Forelimb muscle (tissue), 1 donor: ENCODE measurements around the gene SCAMP3. TPM values are rescaled to one million over a fixed set of nuclear protein-coding genes. Genes with fewer than 3 reads are reported as not detected.

Experiments
- DNase-seq: peaks from one replicate; pipeline ENCODE4 v3.0.0-alpha.2; 2013; ENCODE audit warnings: low read depth
- polyA plus RNA-seq: library from polyadenylated mRNA; unstranded; fragments of 120-200 nt; gene quantifications from one replicate; pipeline ENCODE4 v1.2.1, GENCODE V29; 2013; ENCODE audit not compliant: insufficient read length

Gene SCAMP3
- polyA plus RNA-seq, 1 donor: 44.4 TPM

DNA sequence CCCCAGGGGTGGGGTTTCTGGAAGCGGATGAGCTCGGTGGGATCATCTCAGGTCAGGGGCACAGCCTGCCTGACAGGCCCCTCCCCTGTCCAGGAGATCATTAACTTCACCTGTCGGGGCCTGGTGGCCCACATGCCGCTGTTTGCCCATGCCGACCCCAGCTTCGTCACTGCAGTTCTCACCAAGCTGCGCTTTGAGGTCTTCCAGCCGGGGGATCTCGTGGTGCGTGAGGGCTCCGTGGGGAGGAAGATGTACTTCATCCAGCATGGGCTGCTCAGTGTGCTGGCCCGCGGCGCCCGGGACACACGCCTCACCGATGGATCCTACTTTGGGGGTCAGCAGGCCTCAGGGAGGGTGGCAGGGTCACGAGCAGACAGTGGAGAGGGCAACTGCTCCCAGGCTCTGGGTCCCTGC, 23.5 kb upstream of the SCAMP3 start:
- no peak for DNase-seq

DNA sequence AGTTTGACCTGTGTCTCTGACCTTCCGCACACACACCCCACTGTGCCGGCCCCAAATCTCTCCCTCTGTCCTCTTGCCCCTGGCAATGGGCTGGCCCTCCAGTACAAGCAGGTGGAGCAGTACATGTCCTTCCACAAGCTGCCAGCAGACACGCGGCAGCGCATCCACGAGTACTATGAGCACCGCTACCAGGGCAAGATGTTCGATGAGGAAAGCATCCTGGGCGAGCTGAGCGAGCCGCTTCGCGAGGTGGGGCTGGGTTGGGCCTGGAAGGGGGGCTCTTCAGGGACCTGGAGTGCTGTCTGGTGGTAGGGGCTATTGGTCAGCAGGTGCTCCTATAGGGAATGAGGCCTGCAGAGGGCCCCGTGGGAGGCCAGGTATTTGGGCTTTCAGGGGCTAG, 22.9 kb upstream of the SCAMP3 start:
- no peak for DNase-seq

DNA sequence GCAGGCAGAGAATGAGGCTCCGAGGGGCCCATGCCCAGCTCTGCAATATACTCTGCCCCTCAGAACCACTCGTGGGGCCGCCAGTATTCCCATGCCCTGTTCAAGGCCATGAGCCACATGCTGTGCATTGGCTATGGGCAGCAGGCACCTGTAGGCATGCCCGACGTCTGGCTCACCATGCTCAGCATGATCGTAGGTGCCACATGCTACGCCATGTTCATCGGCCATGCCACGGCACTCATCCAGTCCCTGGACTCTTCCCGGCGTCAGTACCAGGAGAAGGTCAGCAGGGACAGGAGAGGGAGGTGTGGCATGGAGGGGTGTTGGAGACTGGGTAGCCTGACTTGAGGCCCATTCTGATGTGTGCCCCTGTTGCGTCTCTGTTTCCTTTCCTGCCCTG, 22.3 kb upstream of the SCAMP3 start:
- no peak for DNase-seq

DNA sequence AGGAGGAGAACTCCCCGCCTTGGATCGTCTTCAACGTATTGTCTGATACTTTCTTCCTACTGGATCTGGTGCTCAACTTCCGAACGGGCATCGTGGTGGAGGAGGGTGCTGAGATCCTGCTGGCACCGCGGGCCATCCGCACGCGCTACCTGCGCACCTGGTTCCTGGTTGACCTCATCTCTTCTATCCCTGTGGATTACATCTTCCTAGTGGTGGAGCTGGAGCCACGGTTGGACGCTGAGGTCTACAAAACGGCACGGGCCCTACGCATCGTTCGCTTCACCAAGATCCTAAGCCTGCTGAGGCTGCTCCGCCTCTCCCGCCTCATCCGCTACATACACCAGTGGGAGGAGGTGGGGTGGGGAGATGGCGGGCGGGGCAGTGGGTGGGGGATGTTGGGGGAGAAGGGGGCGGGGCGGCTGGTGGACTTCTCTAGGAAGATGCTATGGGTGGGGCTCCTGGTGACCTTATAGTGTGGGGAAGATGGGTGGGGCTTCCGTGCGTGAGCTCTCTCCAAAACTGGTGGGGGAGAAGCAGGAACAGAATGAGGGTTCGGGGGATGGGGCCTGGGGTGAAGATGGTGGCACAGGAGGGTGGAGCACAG, 20.4 kb upstream of the SCAMP3 start:
- no peak for DNase-seq

DNA sequence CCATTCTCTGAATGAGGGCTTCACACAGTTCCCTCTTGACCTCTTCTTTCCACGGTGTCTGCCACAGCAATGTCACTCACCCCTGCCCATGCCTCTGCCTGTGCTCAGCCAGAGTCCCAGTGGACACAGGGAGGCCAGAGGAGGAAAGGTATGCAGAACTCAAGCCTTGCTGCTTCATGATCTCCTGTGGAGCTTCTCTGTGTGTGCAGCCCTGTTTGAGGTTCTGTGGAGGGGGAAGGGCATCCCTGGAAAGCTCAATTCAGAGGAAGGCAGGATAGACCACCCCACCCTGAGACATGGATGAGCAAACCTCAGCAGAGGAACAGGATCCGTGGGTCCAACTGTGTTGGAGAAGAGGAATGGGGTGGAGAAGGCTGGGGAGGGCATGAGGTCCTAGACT, 17.1 kb upstream of the SCAMP3 start:
- DNase-seq: no peak

DNA sequence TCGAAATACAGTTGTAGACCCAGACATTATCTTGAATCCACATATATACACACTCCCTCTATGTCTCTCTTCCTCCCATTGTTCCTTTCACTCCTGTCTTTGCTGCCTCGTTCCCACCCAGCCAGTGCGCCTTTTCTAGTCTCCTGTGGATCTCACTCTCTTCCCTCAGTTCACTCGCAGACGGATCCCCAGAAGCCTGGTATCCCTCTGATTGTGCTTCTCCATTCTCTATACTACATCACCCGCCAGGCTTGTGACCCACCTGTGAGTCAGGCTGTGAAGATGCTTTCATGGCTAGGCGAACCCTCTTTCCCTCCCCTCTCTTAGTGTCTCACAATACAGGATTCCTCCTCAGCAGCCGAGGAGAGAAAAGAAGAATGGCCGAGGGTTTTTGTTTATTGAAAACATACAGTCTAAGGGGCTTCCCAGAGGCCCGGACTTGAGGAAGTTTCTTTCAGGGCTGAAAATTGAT, 16.6 kb upstream of the SCAMP3 start:
- no peak for DNase-seq

DNA sequence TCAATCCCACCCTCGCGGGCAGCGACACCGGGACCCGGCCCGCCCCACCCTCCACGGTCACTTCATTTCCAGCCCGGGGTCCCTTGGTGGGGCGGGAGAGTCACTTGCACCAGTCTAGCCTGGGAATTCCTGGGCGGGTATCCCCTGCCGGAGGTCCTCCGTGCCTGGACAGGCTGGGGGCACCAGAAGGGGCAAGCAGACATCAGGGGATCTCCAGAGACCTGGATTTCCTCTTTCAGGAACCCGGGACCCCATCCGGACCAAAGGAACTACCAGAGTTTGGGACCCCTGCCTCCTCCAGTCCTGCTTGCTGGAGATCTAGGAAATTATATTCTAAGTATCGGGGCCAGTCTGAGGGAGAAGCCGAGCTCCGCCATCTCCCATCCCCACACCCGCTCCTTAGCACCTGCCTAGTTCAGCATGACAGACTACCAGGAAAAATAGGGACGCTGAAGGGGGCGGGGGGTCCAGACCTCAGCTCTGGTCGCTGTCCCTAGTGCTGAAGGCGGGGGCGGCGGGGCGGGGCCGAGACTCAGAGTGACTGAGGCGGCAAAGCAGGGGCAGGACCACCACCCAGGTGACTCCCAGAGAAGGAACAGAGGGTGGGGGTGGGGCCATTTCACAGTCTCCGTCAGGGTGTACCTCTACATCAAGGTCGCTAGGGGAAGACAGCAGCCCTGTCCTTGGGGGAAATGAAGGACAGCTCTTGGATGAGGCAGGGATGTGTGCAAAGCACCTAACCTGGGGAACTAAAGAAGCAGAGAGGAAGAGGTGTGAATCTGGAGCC, 15.9 kb upstream of the SCAMP3 start:
- no peak for DNase-seq

DNA sequence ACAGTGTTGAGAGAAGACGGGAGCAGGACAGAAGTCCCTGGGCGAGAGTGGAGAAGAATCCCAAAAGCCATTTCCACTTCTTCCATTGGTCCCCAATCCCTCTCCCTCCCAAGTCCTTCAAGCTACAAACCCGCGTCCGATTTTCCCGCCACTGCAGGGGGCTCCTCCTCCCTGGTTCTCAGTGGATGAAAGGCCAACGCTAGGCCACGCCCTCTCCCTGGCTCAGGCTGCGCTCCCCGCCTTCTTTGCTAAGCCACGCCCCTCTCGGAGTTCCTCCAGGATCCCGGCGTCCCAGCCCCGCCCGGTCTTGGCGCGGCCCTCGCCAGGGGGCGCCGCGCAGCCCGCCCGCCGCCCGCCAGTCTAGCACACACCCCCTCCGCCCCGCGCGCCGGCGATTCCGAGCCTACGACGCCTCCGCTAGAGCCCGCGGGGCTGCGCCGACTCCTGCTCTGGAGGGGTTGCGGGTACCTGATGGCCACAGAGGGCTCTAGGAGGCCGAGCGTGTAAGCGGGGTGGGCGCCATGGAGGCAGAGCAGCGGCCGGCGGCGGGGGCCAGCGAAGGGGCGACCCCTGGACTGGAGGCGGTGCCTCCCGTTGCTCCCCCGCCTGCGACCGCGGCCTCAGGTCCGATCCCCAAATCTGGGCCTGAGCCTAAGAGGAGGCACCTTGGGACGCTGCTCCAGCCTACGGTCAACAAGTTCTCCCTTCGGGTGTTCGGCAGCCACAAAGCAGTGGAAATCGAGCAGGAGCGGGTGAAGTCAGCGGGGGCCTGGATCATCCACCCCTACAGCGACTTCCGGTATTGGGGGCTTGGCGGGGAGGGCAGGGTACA, 15.1 kb upstream of the SCAMP3 start, which contains the start of gene HCN3:
TSS of gene HCN3 (plus strand) at position 394 of the 832 bp plus-strand sequence. CDS start at position 522, 128 bp downstream.
- DNase-seq: peak; percentile 91

DNA sequence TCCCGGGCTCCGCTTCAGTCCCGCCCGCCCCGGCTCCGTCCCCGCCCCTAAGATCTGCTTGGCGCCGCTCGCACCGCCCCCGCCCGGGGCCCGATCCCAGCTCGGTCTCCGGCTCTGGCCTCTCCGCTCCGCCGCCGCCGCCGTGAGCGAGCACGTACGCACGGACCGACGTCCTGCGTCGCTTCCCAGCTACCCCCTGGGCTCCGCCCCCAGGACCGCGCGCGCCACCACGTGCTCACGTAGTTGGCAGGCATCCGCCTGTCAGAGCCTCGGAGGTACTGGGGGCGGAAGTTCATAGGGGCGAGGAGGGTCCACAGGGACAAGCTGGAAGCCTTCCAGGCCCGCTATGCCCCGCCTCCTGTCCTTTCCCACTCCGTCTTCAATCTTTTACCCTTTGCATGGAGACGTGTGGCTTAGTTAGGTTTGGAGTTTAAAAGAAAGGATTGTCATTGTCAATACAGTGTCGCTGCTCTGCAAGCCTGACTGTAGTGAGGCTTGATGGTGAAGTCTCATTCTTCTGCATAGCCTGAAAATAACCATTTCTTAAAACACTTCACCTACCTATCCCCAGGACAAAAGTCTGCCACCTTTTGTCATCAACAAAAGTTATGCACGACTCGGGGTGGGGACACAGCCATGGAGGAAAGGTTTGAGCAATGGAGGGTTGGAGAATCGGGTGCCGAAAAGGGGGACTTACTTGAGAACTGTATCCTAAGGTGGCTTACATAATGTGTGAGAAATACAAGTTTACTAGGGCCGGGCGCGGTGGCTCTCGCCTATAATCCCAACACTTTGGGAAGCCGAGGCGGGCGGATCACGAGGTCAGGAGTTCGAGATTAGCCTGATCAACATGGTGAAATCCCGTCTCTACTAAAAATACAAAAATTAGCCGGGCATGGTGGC, 11.4 kb upstream of the SCAMP3 start, which contains the start of gene CLK2:
TSS of gene CLK2 (minus strand) at position 162 of the 903 bp plus-strand sequence. CDS start 2,527 bp downstream, outside the sequence.
- peak; percentile 83 for DNase-seq

DNA sequence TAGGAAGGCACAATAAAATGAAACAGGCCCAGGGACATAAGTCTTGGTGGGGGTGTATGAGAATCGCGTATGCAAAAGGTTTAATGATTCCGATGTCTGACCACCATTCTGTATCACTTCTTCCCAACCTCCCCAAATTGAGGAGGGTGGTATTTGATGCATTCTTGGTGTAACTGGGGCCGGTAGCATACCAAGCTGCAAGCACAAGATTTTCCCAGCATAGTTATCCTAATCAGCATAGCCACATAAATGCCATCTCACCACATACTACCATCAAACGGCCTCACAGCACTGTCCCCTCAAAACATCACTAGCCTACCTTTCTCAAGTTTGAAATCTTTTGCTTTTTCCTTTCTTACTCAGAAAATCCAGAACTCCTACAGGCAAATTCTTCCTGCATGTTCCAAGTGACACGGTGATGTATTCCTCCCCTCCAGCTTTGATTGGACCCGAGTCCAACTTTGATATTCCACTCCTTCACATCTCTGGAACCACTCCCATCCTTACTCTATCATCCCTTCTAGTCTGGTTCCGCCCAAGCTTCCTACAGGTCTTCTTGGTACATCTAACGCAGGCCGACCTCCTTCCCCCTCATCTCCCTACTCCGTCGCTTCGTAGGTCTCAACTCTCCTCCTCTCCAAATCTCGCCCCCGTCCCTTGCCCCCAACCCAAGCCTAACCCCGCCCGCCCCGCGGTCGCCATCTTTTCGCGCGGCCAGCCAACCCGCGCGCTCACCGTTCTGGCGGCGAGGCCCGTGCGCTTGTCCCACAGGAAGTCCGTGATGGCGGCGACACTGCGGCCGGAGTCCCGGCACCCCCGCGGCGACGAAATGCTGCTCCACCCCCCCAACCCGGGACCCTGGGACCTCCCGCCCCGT, 10.5 kb upstream of the SCAMP3 start:
- DNase-seq: no peak

DNA sequence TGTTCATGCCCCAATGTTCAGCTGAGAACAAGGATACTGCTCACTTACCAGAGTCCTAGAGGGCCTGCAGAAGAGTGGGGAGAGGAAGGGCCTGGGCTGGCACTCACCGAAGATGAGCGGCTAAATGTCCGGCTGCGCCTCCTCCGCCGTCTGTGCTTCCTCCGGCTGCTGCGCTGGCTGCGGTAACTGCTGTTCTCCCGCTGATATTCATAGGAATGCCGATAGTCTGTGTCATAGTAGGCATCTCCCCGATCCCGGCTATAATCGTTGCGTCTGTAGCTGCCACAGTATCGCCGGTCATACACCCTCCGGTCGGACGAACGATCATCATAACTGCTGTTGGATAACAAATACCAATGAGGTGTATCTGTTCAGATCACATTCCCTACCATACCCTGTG, 7.2 kb upstream of the SCAMP3 start:
- DNase-seq: no peak

DNA sequence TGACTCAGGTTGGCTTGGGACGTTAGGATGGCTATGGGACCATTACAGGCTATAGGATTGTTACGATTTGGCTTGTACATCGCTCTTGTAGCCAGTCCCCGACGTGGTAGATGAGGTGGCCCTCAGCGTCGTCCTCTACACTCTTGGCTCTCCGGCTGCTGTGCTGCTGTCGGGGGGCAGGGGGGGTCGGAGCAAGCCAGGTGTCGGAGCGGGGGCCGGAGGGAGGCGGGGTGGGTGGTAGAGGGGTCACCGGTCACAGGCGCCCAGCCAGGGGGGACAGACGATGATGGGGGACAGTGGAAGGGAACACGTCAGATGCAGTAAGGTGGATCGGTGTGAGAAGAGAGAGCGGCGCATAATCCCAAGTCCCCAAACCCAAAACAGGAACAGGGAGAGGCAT, 6.5 kb upstream of the SCAMP3 start:
- DNase-seq: no peak

DNA sequence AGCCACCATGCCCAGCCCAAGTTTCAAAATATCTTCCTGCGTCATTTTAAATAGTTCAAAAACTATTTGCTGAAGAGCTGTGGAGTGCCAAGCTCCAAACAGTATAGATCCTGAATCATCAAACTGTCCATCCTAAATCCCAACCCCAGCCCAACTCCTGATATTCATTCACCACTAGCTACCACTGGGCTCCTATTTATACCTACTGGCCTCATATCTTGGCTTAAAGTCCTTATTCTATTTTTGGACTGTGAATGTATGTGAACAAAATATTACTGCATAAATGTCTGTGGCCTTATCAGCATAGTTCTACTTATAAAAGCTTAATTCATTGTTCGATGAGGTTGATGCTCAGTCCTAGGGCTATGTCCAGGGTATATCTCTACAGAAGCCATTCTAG, 5.2 kb upstream of the SCAMP3 start:
- no peak for DNase-seq

DNA sequence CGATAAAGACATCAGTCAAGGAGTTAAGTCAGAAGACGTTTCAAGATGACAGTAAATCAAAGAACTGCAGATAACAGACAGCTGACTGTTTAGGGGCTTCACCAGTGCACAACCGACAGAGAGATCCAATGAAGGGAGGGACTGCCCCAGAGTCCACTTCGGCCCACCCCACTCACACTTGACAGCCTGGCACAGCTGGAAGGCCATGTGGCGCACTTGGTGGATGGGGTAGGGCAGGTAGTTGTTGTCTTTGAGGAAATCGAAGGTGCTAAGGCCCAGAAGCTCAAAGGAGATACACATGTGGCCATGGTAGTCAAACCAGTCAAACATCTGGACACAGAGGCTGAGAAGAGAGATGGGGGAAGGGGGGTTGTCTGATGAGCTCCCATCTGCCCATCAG, 4.4 kb upstream of the SCAMP3 start:
- DNase-seq: no peak

DNA sequence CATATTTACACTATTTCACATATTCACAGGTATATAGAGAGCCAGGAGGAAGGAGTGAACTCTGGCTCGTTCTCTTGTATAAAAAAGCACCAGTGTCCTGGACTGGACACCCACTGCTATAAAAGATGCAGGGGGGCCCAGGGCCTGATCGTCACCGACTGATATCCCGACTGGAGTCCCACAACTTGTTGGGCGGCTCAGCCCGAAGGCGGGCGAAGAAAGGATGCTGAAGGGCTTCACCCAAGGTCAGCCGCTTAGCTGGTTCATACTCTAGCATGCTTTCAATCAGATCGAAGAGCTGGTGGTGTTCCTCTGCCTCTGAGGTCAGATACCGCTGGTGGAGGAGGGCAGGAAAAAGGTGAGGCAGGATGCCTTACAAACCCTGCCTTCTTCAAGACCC, 907 bp upstream of the SCAMP3 start:
- DNase-seq: no peak

DNA sequence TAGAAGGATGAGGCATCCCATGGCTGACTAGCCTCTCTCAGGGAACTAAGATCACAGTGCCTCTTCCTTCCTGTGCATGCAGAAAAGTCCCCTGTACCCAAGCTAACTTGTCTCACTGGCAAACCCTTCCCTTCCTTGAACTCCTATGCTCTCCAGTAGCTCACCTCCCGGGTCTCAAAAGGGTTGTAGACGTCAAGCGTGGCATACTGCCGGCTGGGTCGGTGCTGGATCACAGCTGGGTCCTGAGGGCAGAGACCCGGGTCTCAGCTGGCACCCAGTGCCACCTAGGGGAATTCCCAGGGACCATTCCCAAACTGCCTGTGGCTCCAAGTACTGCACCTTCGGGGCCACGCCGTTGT, 688 bp downstream of the SCAMP3 start:
- DNase-seq: no peak

DNA sequence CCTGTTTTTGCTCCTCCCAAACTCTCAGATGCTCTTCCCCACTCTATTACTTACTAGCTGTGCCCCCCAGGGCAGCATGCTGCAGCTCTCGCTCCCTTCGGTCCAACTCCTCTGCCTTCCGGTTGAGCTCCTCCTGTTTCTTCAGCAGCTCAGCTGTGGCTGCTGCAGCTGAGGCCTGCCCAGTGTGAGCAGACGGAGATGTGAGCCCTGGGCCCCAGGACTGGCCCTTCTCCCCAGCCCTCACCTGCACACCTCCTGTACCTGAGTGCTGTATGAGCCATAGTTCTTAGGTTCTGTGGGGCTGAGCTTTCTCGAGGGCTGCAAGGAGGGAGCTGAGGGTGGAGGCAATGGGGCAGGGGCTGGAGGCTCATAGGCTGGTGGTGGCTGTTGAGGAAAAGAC, 1.9 kb downstream of the SCAMP3 start:
- DNase-seq: no peak

DNA sequence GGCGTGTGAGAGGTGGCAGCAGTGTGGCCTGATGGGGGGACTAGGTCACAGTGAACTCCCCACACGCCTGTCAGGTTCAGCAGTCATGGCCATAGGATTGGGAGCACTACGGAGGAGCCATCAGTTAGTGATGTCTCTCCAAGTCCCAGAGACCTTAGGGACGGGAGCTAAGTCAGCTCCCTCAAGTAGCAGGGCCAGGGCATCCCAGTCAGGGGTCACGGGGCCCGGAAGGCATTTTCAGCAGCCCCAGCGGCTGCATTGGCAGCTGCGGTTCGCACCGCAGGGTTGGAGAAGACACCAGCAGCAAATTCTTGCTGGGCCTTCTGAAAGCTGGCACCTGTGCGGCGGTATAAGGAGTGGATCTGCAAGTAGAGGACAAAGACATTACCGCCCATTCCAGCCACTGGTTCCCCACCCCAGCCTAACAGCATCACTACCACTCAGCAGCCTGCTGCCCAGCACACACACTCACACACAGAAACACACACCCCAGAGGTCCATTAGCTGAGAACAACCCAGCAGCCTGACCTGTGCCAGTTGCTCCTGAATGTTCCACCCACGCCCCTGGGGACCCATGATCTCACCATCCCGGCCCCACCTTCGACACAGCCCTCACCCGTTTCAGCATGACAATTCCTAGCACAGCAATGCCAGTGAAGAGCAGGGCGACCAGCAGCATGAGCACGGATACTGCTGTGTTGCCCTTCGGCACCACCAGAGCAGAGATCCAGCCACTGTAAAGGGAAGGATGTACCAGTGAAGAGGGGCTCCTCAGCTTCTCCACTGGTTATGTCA, 5.9 kb downstream of the SCAMP3 start:
- DNase-seq: no peak

DNA sequence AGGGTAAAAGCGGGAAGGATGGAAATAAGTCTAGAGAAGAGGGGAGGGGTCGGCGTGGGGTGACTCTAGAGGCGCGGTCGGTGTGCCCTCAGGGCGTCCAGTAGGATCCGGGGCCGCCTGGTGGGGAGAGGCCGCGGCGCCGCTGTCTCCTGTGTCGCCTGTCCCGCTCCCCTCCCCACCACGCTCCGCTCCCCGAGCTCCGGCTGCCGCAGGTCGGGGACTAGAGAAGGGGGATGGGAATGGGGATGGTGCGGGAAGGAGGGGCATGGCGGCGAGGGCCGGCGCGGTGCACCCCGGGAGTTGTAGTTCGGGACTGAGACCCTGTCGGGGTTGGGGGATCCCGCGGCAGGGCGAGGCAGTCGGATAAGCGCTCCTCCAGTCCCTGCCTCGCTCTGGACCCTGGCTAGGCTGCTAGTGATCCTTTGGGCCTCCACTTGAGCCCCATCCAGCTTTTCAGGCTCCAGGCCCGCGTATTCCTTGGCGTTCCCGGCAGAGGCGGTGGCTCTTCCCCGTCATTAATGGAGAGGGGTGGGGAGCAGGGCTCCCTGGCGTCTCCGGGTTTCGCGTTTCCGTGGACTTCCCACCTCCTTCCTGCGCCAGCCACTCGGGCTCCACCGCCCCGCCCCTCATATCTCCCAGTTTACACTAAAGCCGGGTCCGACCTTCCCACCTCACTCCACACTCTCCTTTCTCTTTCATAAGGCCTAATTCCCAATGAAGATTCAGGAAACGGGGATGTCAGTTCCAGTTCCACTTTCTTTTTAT, 6.7 kb downstream of the SCAMP3 start, which contains the start of gene ENTREP3:
TSS of gene ENTREP3 (minus strand) at position 241 of the 765 bp plus-strand sequence. CDS start 606 bp downstream, outside the sequence.
- DNase-seq: peak; percentile 67
